HCT116 (cell line): Measurements from ENCODE around the gene GLIPR2.

Source experiments
- CBX3 ChIP-seq: IDR thresholded peaks from 2 replicates; pipeline ENCODE4 v1.6.1; 2012; ENCODE audit warnings: low read depth
- EGR1 ChIP-seq: IDR thresholded peaks from 2 replicates; pipeline ENCODE4 v1.6.1; 2012; ENCODE audit warnings: low read depth
- EZH2 ChIP-seq: fragments of 200-600 bp; sonication (generic); IDR thresholded peaks from 2 replicates; pipeline ENCODE4 v1.6.1; 2017; ENCODE audit warnings: antibody characterized with exemption, mixed run types
- EZH2phosphoT487 ChIP-seq: fragments of 200-600 bp; IDR thresholded peaks from 2 replicates; pipeline ENCODE4 v1.6.1; 2018; ENCODE audit warnings: antibody characterized with exemption, borderline replicate concordance
- POLR2A ChIP-seq: IDR thresholded peaks from 2 replicates; pipeline ENCODE4 v1.7.0; 2011; ENCODE audit warnings: borderline replicate concordance; ENCODE audit not compliant: insufficient read depth, insufficient read length; ENCODE audit errors: extremely low read depth
- POLR2AphosphoS5 ChIP-seq: IDR thresholded peaks from 2 replicates; pipeline ENCODE4 v1.6.1; 2011; ENCODE audit warnings: mild to moderate bottlenecking, low read depth, low read length, moderate library complexity
- RAD21 ChIP-seq: IDR thresholded peaks from 2 replicates; pipeline ENCODE4 v1.6.1; 2012; ENCODE audit warnings: low read depth, mild to moderate bottlenecking
- TCF7L2 ChIP-seq: IDR thresholded peaks from 2 replicates; pipeline ENCODE4 v1.7.0; 2011; ENCODE audit warnings: borderline replicate concordance, inconsistent platforms; ENCODE audit not compliant: insufficient read depth, insufficient read length; ENCODE audit errors: extremely low read depth
- ZFX ChIP-seq: fragments of 450-650 bp; IDR thresholded peaks from 2 replicates; pipeline ENCODE4 v1.6.1; 2017
- ZNF274 ChIP-seq: fragments of 200-500 bp; sonication (Bioruptor generic); IDR thresholded peaks from 2 replicates; pipeline ENCODE4 v1.6.1; 2014; ENCODE audit warnings: mild to moderate bottlenecking, low read depth, low read length, inconsistent platforms
- TF ChIP-seq, protein P1 (sequence below), 3 experiments: fragments of 200-600 bp in 1 of 3; sonication (generic) in 1 of 3; IDR thresholded peaks in 2 of 3; conservative IDR thresholded peaks in 1 of 3; 2 replicates each; pipeline ENCODE4 v1.5.1; 2012 to 2017; ENCODE audit warnings: low read depth in 2 of 3, low read length in 2 of 3, antibody characterized with exemption in 1 of 3, borderline replicate concordance in 1 of 3, control low read depth in 1 of 3, mild to moderate bottlenecking in 1 of 3, mixed read lengths in 1 of 3, mixed run types in 1 of 3, moderate library complexity in 1 of 3; ENCODE audit not compliant: insufficient read depth in 1 of 3
- TF ChIP-seq, protein P2 (sequence below): IDR thresholded peaks from 2 replicates; pipeline ENCODE4 v1.6.1; 2012

DNA sequence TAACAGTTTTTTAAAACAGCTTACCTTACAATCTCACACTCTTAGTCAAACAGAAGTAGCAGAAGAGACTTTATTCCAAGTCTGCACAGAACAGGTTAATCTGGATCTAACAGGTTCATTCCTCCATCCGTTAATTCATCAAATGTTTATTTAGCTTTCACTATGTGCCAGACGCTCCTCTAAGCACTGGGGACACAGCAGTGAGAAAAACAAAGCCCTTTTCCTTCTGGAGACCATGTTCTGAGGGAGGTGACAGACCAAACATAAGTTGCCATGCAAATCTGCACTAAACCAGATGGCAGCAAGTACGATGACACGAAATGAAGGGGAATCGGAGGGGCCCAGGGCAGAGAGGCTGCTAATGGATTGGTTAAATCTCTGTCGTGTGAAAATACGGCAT is 17.1 kb upstream of the GLIPR2 start:
- TF ChIP-seq CBX3 (no peak), POLR2AphosphoS5 (no peak), EZH2phosphoT487 (no peak), ZNF274 (no peak), EGR1 (no peak), EZH2 (no peak), RAD21 (no peak), POLR2A (no peak), ZFX (no peak), TCF7L2 (no peak)
- TF ChIP-seq, protein P1, sequence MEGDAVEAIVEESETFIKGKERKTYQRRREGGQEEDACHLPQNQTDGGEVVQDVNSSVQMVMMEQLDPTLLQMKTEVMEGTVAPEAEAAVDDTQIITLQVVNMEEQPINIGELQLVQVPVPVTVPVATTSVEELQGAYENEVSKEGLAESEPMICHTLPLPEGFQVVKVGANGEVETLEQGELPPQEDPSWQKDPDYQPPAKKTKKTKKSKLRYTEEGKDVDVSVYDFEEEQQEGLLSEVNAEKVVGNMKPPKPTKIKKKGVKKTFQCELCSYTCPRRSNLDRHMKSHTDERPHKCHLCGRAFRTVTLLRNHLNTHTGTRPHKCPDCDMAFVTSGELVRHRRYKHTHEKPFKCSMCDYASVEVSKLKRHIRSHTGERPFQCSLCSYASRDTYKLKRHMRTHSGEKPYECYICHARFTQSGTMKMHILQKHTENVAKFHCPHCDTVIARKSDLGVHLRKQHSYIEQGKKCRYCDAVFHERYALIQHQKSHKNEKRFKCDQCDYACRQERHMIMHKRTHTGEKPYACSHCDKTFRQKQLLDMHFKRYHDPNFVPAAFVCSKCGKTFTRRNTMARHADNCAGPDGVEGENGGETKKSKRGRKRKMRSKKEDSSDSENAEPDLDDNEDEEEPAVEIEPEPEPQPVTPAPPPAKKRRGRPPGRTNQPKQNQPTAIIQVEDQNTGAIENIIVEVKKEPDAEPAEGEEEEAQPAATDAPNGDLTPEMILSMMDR (IDR thresholded peaks at IDR 0.05 in 2 of 3, conservative IDR thresholded peaks at IDR 0.05 in 1 of 3; ENCODE audit: borderline replicate concordance in 1 of 3, insufficient read depth in 1 of 3, low read depth in 2 of 3, low read length in 2 of 3), result no peak
- TF ChIP-seq, protein P2, sequence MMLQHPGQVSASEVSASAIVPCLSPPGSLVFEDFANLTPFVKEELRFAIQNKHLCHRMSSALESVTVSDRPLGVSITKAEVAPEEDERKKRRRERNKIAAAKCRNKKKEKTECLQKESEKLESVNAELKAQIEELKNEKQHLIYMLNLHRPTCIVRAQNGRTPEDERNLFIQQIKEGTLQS, result no peak
